Hematopoietic multipotent progenitor cell treated with erythropoietin and hydrocortisone succinate and interleukin-3 and kit ligand, for 6 days (in vitro differentiated cells): ENCODE measurements around the gene CPEB1.
"Not testable (repeated sequence)": the region's sequence is repeated elsewhere in the genome, so short reads cannot be mapped to it uniquely, and the experiment has no call there.

Experiments used
- DNase-seq: peaks from one replicate; pipeline ENCODE4 v3.0.0-alpha.2; 2015

The CPEB1 gene

GRCh38 chr15:82648257-82649103, 1.3 kb upstream of the CPEB1 start:
- peak; percentile 23 for DNase-seq

GRCh38 chr15:82647835-82648256, 683 bp upstream of the CPEB1 start:
- DNase-seq = no peak

GRCh38 chr15:82646250-82647044, 716 bp downstream of the CPEB1 start:
- DNase-seq = peak; percentile 63

- DNase-seq = not testable (repeated sequence)
These were observed 2.0 kb downstream of the CPEB1 start for GRCh38 chr15:82644967-82645852.

- DNase-seq = no peak
These were observed 3.2 kb downstream of the CPEB1 start for GRCh38 chr15:82643992-82644391.

- no peak for DNase-seq
These were observed 4.5 kb downstream of the CPEB1 start for GRCh38 chr15:82642656-82643055.

GRCh38 chr15:82641129-82641798, 5.9 kb downstream of the CPEB1 start:
- DNase-seq = no peak

- no peak for DNase-seq
These were observed 6.5 kb downstream of the CPEB1 start for GRCh38 chr15:82640672-82641071.

GRCh38 chr15:82635798-82636197, 11.4 kb downstream of the CPEB1 start:
- DNase-seq = no peak

- DNase-seq = no peak
These were observed 17.1 kb downstream of the CPEB1 start for GRCh38 chr15:82630033-82630432.

- DNase-seq = no peak
These were observed 22.0 kb downstream of the CPEB1 start for GRCh38 chr15:82625136-82625535.

- no peak for DNase-seq
These were observed 22.7 kb downstream of the CPEB1 start for GRCh38 chr15:82624438-82624837.

- no peak for DNase-seq
These were observed 23.2 kb downstream of the CPEB1 start for GRCh38 chr15:82624008-82624407.

GRCh38 chr15:82621970-82622369, 25.2 kb downstream of the CPEB1 start:
- no peak for DNase-seq

GRCh38 chr15:82613747-82614146, 33.4 kb downstream of the CPEB1 start:
- no peak for DNase-seq

GRCh38 chr15:82611348-82611747, 35.8 kb downstream of the CPEB1 start:
- DNase-seq = no peak

- no peak for DNase-seq
These were observed 45.0 kb downstream of the CPEB1 start for GRCh38 chr15:82602195-82602594.

GRCh38 chr15:82599862-82600261, 47.3 kb downstream of the CPEB1 start:
- no peak for DNase-seq

- DNase-seq = no peak
These were observed 49.3 kb downstream of the CPEB1 start for GRCh38 chr15:82597815-82598214.

GRCh38 chr15:82595766-82596165, 51.4 kb downstream of the CPEB1 start:
- DNase-seq = no peak

- DNase-seq = no peak
These were observed 52.0 kb downstream of the CPEB1 start for GRCh38 chr15:82595203-82595602.

- no peak for DNase-seq
These were observed 59.4 kb downstream of the CPEB1 start for GRCh38 chr15:82587805-82588204.
